Activated T-cell treated with anti-CD3 and anti-CD28 coated beads, Interleukin-2, amount 50 U/mL, for 72 hours (primary cell): ENCODE measurements around the gene GRIN3B. TPM values are rescaled to one million over a fixed set of nuclear protein-coding genes. Genes with fewer than 3 reads are reported as not detected.
"Not testable (repeated sequence)": the region's sequence is repeated elsewhere in the genome, so short reads cannot be mapped to it uniquely, and the experiment has no call there.

Experiments used
- ATAC-seq, 2 donors: fragments of 150-1000 bp; cut with Tn5 transposase; replicated peaks in 1 of 2; 2 replicates each; pipeline ENCODE4 v1.10.0; 2021; ENCODE audit warnings: moderate library complexity in 2 of 2, mild to moderate bottlenecking in 1 of 2
- DNase-seq, 2 donors: peaks; one replicate each; pipeline ENCODE4 v3.0.0; 2021 to 2022; ENCODE audit warnings: mixed read lengths in 1 of 2
- H3K27ac Mint-ChIP-seq: one replicate; pipeline ENCODE4 v1.8.0; 2022; ENCODE audit warnings: mild to moderate bottlenecking, moderate library complexity, mixed read lengths
- H3K27me3 Mint-ChIP-seq: one replicate; pipeline ENCODE4 v1.8.0; 2022; ENCODE audit warnings: low read depth, mixed read lengths
- H3K36me3 Mint-ChIP-seq, 2 donors: one replicate each; pipeline ENCODE4 v1.8.0; 2022; ENCODE audit warnings: mixed read lengths in 2 of 2, mild to moderate bottlenecking in 1 of 2; ENCODE audit not compliant: insufficient read depth in 2 of 2
- H3K4me1 Mint-ChIP-seq: one replicate; pipeline ENCODE4 v1.8.0; 2022; ENCODE audit warnings: low read depth, mixed read lengths
- H3K4me3 Mint-ChIP-seq, 2 donors: one replicate each; pipeline ENCODE4 v1.8.0; 2022; ENCODE audit warnings: mild to moderate bottlenecking in 2 of 2, mixed read lengths in 2 of 2, moderate library complexity in 2 of 2
- H3K9me3 Mint-ChIP-seq, 2 donors: one replicate each; pipeline ENCODE4 v1.8.0; 2022; ENCODE audit warnings: mixed read lengths in 2 of 2
- total RNA-seq, 2 donors: library from RNA; stranded (reverse); gene quantifications; one replicate each; pipeline ENCODE4 v1.2.3, GENCODE V29; 2022

GRIN3B gene
- total RNA-seq, 2 donors from 2014 or later, result 0.10 to 0.35 TPM

DNA sequence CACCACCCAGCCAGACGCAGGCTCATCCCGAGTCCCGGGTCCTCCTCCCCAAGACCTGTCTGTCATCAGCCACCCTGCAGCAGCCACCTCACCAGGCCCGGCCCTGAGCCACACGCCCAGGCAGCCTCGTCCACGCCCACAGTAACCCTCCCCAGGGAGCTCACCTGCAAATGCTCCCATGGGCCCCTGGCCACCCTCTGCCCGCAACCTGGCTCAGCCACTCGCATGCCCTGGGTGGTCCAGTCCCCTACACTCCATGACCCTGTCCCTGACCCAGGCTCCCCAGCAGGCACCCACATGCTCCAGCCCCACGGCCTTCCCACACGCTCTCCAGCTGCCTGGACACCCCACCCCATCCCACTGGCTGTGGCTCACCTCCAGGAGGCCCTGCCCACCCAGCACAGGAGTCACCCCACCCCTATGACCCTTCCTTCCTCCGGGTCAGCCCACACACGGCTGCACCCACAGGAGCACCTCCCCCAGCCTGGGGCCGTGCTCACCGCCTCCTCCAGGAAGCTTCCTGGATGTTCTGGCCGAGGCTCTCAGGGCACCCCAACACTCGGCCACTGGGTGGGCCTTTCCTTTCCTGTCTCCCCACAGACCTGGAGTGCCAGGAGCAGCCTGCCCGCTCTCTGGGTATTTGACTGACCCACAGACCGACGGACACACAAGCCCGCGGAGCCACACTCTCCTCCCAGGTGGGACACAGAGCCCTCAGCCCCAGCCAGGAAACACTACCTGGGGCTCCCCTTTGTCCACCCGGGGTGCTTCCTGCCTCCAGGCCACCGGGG, 17.1 kb downstream of the GRIN3B start:
- H3K36me3 Mint-ChIP-seq, result peaks cover 0 to 10% of the 10 kb centered on the region in 2 donors

DNA sequence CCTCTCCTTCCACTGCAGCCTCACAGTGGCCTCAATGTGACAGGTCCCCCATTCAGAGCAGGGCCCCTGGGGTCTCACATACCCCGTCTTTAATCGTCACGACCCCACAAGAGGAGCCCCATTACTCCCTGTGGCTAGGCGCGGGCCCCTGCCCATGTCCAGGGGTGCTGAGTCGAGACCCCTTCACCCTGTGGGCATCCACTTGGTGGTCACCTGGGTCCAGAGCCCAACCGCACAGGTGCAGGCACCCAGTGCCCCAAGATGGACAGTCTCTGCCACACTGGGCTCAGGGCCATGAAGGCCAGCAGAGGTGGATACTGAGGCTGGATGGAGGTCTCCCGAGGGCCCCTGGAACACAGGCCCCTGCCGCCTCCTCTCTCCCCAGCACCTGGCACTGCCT, 17.7 kb downstream of the GRIN3B start:
- Mint-ChIP-seq H3K4me1 (peaks cover 42% of the 10 kb centered on the region), H3K9me3 (no peaks in the 10 kb centered on the region), H3K27ac (peak overlapping the region; percentile 77), H3K27me3 (no peaks in the 10 kb centered on the region), H3K4me3 (peak overlapping the region; percentile 54 to 93), H3K36me3 (peaks cover 0 to 10% of the 10 kb centered on the region in 2 donors)
- DNase-seq (no peak), ATAC-seq (no peak)

More for the DNA sequence above, 17.1 kb downstream of the GRIN3B start:
- peaks cover 36% of the 10 kb centered on the region for H3K4me1 Mint-ChIP-seq
- ATAC-seq (no peak), DNase-seq (no peak)
- H3K27me3 Mint-ChIP-seq, result no peaks in the 10 kb centered on the region
- peak overlapping the region; percentile 54 to 93 for H3K4me3 Mint-ChIP-seq
- H3K27ac Mint-ChIP-seq, result peak overlapping the region; percentile 77
- H3K9me3 Mint-ChIP-seq, result no peaks in the 10 kb centered on the region

DNA sequence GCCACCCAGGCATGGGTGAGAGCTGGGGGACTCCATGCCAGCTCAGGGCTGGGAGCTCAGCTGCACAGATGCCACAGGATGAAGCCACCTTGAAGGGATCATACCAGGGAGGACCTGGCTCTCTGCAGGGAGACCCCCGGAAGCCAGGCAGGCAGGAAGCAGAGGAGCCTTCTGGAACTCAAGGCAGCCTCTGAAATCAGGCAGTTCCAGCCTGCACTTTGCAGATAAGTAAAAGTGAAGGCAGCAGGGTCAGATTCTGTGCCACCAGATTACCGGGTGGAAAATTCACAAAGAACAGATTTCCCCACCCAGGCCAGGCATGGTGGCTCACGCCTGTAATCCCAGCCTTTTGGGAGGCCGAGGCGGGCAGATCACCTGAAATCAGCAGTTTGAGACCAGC, 18.2 kb downstream of the GRIN3B start:
- H3K4me3 Mint-ChIP-seq, result peak overlapping the region; percentile 93 to 95
- H3K9me3 Mint-ChIP-seq, result no peaks in the 10 kb centered on the region
- no peak overlapping the region for H3K27ac Mint-ChIP-seq

DNA sequence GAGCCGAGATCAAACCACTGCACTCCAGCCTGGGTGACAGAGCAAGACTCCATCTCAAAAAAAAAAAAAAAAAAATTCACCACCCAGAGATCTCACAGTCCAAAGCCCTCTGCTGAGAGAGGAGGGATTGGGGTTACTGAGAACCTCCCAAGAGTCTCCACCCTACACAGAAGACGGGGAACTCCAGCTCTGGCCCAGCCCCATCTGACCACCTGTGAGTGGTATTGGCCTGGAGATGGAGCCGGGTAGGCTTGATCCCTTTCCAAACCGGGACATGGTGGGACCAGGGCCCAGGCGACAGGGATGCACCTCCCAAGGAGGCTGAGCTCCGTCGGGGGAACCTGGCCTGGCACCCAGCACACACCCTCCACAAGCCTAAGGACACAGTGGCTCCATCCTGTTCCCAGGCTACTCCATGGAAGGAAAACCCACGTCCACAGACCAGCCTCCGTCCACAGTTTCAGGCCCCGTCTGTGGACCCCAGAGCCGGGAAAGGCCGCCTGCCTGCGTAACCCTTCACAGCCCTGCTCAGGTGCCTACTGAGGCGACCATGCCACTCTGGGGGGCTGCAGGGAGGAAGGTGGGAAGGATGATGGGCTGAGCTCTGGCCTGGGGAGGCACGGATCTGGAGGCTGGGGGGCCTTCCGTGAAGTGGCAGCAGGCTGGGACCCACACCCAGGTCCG, 18.9 kb downstream of the GRIN3B start:
- ATAC-seq (no peak), DNase-seq (no peak)
- H3K4me1 Mint-ChIP-seq, result peaks cover 42% of the 10 kb centered on the region
- H3K9me3 Mint-ChIP-seq, result no peaks in the 10 kb centered on the region
- H3K27ac Mint-ChIP-seq, result no peak overlapping the region
- peaks cover 0 to 10% of the 10 kb centered on the region in 2 donors for H3K36me3 Mint-ChIP-seq
- H3K27me3 Mint-ChIP-seq, result no peaks in the 10 kb centered on the region
- H3K4me3 Mint-ChIP-seq, result peak overlapping the region; percentile 93 to 95

More for the DNA sequence above, 18.2 kb downstream of the GRIN3B start:
- DNase-seq, result no peak
- Mint-ChIP-seq H3K27me3 (no peaks in the 10 kb centered on the region), H3K4me1 (peaks cover 42% of the 10 kb centered on the region), H3K36me3 (peaks cover 0 to 10% of the 10 kb centered on the region in 2 donors)
- no peak for ATAC-seq

DNA sequence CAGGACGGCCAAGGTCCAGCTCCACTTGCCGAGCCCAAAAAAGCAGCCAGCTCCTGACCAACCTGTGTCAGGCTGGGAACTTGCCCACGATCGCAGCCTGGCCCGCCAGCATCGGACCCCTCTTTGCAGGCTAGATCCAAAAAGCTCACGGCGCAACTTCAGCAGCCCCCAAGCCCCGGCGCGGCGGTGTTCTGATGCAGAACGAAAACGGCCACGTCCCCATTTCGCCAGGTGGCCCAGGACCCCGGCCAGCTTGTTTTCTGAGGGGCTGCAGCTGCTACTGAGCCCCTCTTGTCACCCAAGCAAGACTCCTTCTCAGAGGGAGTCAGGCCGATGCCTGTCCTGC, 19.4 kb downstream of the GRIN3B start:
- no peaks in the 10 kb centered on the region for H3K9me3 Mint-ChIP-seq
- DNase-seq (no peak), ATAC-seq (no peak)
- H3K36me3 Mint-ChIP-seq, result peaks cover 0 to 10% of the 10 kb centered on the region in 2 donors
- H3K27me3 Mint-ChIP-seq, result no peaks in the 10 kb centered on the region
- H3K4me3 Mint-ChIP-seq, result peak overlapping the region; percentile 93 to 95
- peaks cover 42% of the 10 kb centered on the region for H3K4me1 Mint-ChIP-seq
- no peak overlapping the region for H3K27ac Mint-ChIP-seq

DNA sequence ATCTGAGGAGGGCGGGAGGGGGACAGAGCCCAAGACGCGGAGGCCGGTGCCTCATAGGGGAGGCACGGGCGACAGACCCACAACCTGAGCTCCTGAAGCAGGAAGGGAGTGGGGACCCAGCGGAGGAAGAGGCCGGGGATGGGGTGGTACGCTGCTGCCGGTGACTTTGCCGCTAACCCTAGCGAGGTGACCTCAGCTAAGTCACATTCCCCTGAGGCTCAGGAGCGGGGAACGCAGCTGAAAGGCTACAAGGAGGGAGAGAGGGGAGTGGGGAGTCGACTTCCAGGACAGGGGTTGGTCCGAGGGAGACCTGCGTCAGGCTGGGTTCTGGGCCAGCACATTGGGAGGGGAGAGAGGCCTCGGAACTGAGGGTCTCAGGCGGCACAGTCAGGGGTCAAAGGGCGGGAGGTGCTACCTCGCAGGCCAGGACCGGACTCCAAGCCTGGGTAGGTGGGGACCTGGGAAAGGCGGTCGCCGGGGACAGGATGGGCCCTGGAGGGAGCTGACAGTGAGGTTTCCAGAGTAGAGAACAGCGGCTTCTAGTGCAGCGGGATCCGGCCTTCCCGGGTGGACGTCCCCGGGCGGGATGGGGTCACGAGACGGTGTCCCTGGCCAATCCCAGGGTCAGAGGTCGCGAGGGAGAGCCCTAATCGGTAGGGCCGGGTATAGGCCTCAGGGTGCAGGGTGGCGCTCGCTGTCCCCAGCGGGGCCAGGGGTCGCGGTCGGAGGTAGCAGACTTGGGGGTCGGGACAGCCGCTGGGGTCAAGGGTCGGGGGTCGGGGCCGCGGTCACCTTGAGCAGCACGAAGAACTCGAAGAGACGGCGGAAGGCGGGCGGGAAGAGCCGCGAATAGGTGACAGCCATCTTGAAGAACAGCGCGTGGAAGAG, 20.0 kb downstream of the GRIN3B start:
- peaks cover 0 to 10% of the 10 kb centered on the region in 2 donors for H3K36me3 Mint-ChIP-seq
- H3K9me3 Mint-ChIP-seq, result no peaks in the 10 kb centered on the region
- DNase-seq, result no peak
- no peaks in the 10 kb centered on the region for H3K27me3 Mint-ChIP-seq
- peak overlapping the region; percentile 91 for H3K27ac Mint-ChIP-seq
- ATAC-seq, result no peak
- H3K4me1 Mint-ChIP-seq, result peaks cover 45% of the 10 kb centered on the region
- peak overlapping the region; percentile 93 to 95 for H3K4me3 Mint-ChIP-seq

DNA sequence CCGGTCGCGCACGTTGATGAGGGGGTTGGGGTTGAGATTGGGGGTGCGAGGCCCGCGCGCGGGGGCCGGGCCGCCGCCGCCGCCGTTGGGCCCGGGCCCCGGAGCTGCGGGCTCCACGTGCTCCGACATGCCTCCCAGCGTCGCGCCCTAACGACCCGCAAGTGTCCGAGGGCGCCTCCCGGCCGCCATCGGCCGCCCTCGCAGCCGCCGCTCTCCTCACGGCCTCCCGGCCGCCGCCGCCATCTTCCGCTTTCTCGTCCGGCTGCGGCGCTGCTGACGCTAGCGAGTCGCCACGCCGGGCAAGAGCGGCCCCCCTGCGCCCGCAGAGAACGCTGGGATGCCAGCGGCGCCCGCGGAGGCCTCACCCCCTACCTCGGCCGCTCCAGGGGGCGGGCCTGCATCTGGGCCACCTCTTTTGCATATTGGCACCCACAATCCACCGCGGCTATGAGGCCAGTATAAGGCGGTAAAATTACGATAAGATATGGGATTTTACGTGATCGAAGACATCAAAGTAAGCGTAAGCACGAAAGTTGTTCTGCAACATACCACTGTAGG, 20.7 kb downstream of the GRIN3B start, which contains the start of gene TMEM259:
Gene TMEM259 (minus strand): TSS at position 256 of the 558 bp plus-strand sequence. CDS start 127 bp downstream, at position 129.
- Mint-ChIP-seq H3K36me3 (peaks cover 0 to 10% of the 10 kb centered on the region in 2 donors), H3K9me3 (no peaks in the 10 kb centered on the region), H3K4me1 (peaks cover 49% of the 10 kb centered on the region), H3K27ac (peak within 1 kb of the TSS; percentile 100), H3K4me3 (peak within 1 kb of the TSS; percentile 93 to 95), H3K27me3 (no peaks in the 10 kb centered on the region)
- DNase-seq (peak; percentile 98), ATAC-seq (peak; percentile 86 to 89)

DNA sequence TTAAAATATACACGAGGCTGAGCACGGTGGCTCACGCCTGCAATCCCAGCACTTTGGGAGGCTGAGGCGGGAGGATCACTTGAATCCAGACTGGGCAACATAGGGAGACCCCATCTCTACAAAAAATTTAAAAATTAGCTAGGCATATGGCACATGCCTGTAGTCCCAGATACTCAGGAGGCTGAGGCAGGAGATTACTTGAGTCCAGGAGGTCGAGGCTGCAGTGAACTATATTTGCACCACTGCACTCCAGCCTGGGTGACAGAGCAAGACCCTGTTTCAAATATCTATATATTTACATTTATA, 23.6 kb downstream of the GRIN3B start:
- not testable (repeated sequence) for DNase-seq, ATAC-seq, H3K27ac Mint-ChIP-seq, H3K27me3 Mint-ChIP-seq, H3K9me3 Mint-ChIP-seq, H3K4me3 Mint-ChIP-seq, H3K36me3 Mint-ChIP-seq
- H3K4me1 Mint-ChIP-seq, result peaks cover 34% of the 10 kb centered on the region

DNA sequence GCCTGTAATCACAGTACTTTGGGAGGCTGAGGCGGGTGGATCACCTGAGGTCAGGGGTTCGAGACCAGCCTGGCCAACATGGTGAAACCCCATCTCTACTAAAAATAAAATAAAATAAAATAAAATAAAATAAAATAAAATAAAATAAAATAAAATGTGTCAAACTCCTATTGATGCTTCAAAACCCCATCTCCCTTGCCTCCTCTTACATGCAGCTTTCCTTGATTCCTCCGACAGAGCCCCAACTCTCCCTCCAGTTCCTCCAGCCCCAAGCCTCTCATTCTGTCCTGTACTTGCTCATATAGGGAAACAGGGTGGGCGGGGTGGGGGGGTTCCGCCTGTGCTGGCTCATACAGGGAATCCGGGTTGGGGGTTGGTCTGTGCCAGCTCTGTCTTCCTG, 24.9 kb downstream of the GRIN3B start:
- peak in 1 of 2 donors; percentile 38 for DNase-seq
- not testable (repeated sequence) for ATAC-seq, H3K27ac Mint-ChIP-seq, H3K36me3 Mint-ChIP-seq, H3K9me3 Mint-ChIP-seq, H3K27me3 Mint-ChIP-seq
- Mint-ChIP-seq H3K4me3 (peak overlapping the region in 1 of 2 donors; percentile 1), H3K4me1 (peaks cover 36% of the 10 kb centered on the region)

DNA sequence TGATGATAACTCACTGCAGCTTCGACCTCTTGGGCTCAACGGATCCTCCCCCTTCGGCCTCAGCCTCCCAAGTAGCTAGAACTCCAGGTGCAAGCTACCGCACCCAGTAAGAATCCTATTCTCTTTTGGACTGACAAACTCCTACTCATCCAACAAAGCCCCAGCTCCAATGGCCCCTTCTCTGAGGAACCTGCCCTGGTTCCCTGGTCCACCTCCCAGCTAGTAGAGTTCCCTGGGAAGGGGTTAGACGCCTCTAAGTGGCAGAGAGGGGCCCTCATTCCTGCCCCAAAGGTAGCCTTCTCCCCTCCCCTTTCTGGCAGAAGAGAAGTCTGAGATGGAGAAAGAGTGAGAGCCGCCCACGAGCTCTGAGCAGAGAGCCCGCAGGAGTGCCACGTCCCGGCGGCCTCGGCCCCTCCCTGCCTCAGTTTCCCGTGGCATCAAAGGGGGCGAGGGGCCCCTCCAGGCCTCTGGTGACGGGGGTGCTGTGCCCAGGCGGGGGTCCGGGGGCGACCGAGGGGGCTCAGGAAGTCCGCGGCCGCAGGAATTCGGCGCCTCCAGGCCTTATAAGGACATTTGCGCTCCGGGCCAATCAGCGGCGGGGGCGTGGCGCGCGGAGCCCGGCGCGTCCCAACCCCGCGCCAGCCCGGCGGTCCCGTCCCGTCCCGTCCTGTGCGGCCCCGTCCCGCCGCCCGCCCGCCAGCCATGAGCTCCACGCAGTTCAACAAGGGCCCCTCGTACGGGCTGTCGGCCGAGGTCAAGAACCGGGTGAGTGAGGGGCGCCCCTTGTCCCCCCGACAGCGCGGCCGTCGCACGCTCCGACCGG, 26.0 kb downstream of the GRIN3B start, which contains the start of gene CNN2:
Gene CNN2 (plus strand): TSS at position 649 of the 823 bp plus-strand sequence. CDS start 54 bp downstream, at position 703.
- peak within 1 kb of the TSS; percentile 87 for H3K27ac Mint-ChIP-seq
- DNase-seq (peak; percentile 76 to 85), ATAC-seq (peak; percentile 54 to 72)
- peaks cover 43% of the 10 kb centered on the region for H3K4me1 Mint-ChIP-seq
- H3K9me3 Mint-ChIP-seq, result no peaks in the 10 kb centered on the region
- H3K36me3 Mint-ChIP-seq, result peaks cover 4 to 5% of the 10 kb centered on the region in 2 donors
- H3K4me3 Mint-ChIP-seq, result peak within 1 kb of the TSS; percentile 96
- H3K27me3 Mint-ChIP-seq, result no peaks in the 10 kb centered on the region

DNA sequence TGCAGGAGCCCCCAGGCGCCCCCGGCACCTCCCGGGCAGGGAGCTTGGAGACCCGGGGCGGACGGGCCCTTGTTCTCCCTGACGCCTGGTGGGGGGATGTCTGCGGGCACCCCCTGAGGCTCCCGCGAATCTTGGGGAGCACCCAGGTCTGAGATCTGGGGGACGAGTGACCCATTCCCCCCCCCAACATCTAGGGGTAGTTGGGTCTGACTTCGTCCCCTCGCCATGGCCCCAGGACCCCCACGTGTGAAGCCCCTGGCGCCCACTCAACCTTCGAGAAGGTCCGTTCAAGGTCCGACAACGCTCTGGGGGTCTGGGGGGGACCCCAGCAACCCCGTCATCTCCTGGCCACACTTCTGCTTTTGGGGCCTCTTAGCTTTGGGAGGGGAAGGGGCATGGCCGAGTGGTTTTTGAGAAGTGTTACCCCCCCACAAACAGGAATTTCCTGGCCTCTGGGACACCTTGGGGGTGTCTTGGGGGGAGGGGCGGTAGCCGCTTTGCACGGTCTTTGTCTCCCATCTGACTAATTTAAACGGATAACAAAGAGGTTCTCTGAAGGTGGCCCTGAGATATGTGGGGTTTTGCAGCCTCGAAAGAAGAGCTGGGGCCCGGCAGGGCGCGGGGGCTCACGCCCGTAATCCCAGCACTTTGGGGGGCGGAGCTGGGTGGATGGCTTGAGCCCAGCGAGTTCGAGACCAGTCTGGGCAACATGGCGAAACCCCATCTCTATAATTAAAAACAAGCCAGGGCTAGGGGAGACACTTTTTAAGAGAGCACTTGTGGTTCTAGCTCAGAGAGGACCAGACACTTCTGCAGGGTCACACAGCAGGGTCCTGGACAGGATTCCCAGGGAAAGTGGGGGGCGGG, 26.8 kb downstream of the GRIN3B start:
- Mint-ChIP-seq H3K27ac (peak overlapping the region; percentile 70), H3K4me3 (peak overlapping the region; percentile 96), H3K27me3 (no peaks in the 10 kb centered on the region), H3K36me3 (peaks cover 2 to 6% of the 10 kb centered on the region in 2 donors), H3K4me1 (peaks cover 35% of the 10 kb centered on the region), H3K9me3 (no peaks in the 10 kb centered on the region)
- peak; percentile 35 to 39 for DNase-seq
- ATAC-seq, result no peak
